ENCODE measurements around the gene USP20. TPM values are rescaled to one million over a fixed set of nuclear protein-coding genes. Genes with fewer than 3 reads are reported as not detected.

USP20 gene
- total and polyA plus RNA-seq, 4 donors, result 15.7 to 24.1 (median 21.4) TPM

GRCh38 chr9:129849901-129850300, 14.6 kb downstream of the USP20 start:
- DNase-seq (no peak), ATAC-seq (ENCODE audit: insufficient read depth, low FRiP score) (no peak)
- no peak overlapping the region for H3K4me3 ChIP-seq
- H3K9me3 ChIP-seq (ENCODE audit: control insufficient read depth in 4 of 4, insufficient read depth in 3 of 4, low read length in 3 of 4), result no peaks in the 10 kb centered on the region
- WGBS, 2 donors, result 70 to 85% methylated on average over 6 of the region's 6 CpGs
- no peaks in the 10 kb centered on the region for H3K27me3 ChIP-seq (ENCODE audit: control insufficient read depth in 3 of 3, insufficient read depth in 3 of 3, low read length in 2 of 3)
- no peak for TF ChIP-seq CTCF (IDR thresholded peaks at IDR 0.05; ENCODE audit: control extremely low read depth, extremely low read depth)
- H3K4me1 ChIP-seq (ENCODE audit: control insufficient read depth in 5 of 5, insufficient read depth in 5 of 5, low read length in 5 of 5), result no peaks in the 10 kb centered on the region
- no peak overlapping the region for H3K27ac ChIP-seq (ENCODE audit: low read depth in 1 of 2, low read length in 1 of 2)
- H3K36me3 ChIP-seq (ENCODE audit: control insufficient read depth in 4 of 4, insufficient read depth in 4 of 4, low read length in 4 of 4), result peaks cover 10 to 27% (median 16%) of the 10 kb centered on the region in 4 donors
- H3K9ac ChIP-seq (ENCODE audit: insufficient read depth in 1 of 2, low read length in 2 of 2), result no peak overlapping the region

- WGBS, 2 donors, result 90 to 96% methylated on average over 6 of the region's 6 CpGs
- ATAC-seq (ENCODE audit: insufficient read depth, low FRiP score) (no peak), DNase-seq (no peak)
- no peak for TF ChIP-seq CTCF (IDR thresholded peaks at IDR 0.05; ENCODE audit: control extremely low read depth, extremely low read depth)
- no peaks in the 10 kb centered on the region for H3K4me1 ChIP-seq (ENCODE audit: control insufficient read depth in 5 of 5, insufficient read depth in 5 of 5, low read length in 5 of 5)
- H3K36me3 ChIP-seq (ENCODE audit: control insufficient read depth in 4 of 4, insufficient read depth in 4 of 4, low read length in 4 of 4), result peaks cover 10 to 32% (median 18%) of the 10 kb centered on the region in 4 donors
- H3K9ac ChIP-seq (ENCODE audit: insufficient read depth in 1 of 2, low read length in 2 of 2), result peak overlapping the region in 1 of 2 donors; percentile 46
- H3K4me3 ChIP-seq, result no peak overlapping the region
- H3K9me3 ChIP-seq (ENCODE audit: control insufficient read depth in 4 of 4, insufficient read depth in 3 of 4, low read length in 3 of 4), result no peaks in the 10 kb centered on the region
- H3K27me3 ChIP-seq (ENCODE audit: control insufficient read depth in 3 of 3, insufficient read depth in 3 of 3, low read length in 2 of 3), result no peaks in the 10 kb centered on the region
- H3K27ac ChIP-seq (ENCODE audit: low read depth in 1 of 2, low read length in 1 of 2), result no peak overlapping the region
Measured at GRCh38 chr9:129850821-129851550, 15.7 kb downstream of the USP20 start.

- no peak overlapping the region for H3K4me3 ChIP-seq
- no peaks in the 10 kb centered on the region for H3K27me3 ChIP-seq (ENCODE audit: control insufficient read depth in 3 of 3, insufficient read depth in 3 of 3, low read length in 2 of 3)
- WGBS, 2 donors, result 61 to 79% methylated on average over 5 of the region's 5 CpGs
- no peak overlapping the region for H3K27ac ChIP-seq (ENCODE audit: low read depth in 1 of 2, low read length in 1 of 2)
- no peak for TF ChIP-seq CTCF (IDR thresholded peaks at IDR 0.05; ENCODE audit: control extremely low read depth, extremely low read depth)
- DNase-seq (no peak), ATAC-seq (ENCODE audit: insufficient read depth, low FRiP score) (no peak)
- H3K36me3 ChIP-seq (ENCODE audit: control insufficient read depth in 4 of 4, insufficient read depth in 4 of 4, low read length in 4 of 4), result peaks cover 10 to 32% (median 21%) of the 10 kb centered on the region in 4 donors
- no peak overlapping the region for H3K9ac ChIP-seq (ENCODE audit: insufficient read depth in 1 of 2, low read length in 2 of 2)
- H3K9me3 ChIP-seq (ENCODE audit: control insufficient read depth in 4 of 4, insufficient read depth in 3 of 4, low read length in 3 of 4), result no peaks in the 10 kb centered on the region
- H3K4me1 ChIP-seq (ENCODE audit: control insufficient read depth in 5 of 5, insufficient read depth in 5 of 5, low read length in 5 of 5), result no peaks in the 10 kb centered on the region
Measured at GRCh38 chr9:129851821-129852220, 16.6 kb downstream of the USP20 start.

All from lung (tissue), 12 donors.